OCI-LY3 (cell line): ENCODE data around the gene F2.

Experiments used
- CTCF ChIP-seq: fragments of 200-600, 300-600 bp; sonication (generic); IDR thresholded peaks from 2 replicates; pipeline ENCODE4 v1.5.1; 2014; ENCODE audit warnings: antibody characterized with exemption, low read length, low read depth
- EZH2phosphoT487 ChIP-seq: fragments of 200-600 bp; shearing (Covaris generic); IDR thresholded peaks from 2 replicates; pipeline ENCODE4 v1.6.1; 2018; ENCODE audit warnings: antibody characterized with exemption, mixed run types, low read depth

GRCh38 chr11:46696212-46696558 is 22.8 kb upstream of the F2 start:
- TF ChIP-seq CTCF: no peak
- no peak for TF ChIP-seq EZH2phosphoT487
